HG03432 (cell line): ENCODE measurements around the gene KRTAP4-7.
"Not testable (repeated sequence)": the region's sequence is repeated elsewhere in the genome, so short reads cannot be mapped to it uniquely, and the experiment has no call there.

Experiments
- ATAC-seq: cut with Tn5 transposase; IDR thresholded peaks from one replicate; pipeline ENCODE4 v1.9.1; 2021; ENCODE audit warnings: mild to moderate bottlenecking, moderate library complexity; ENCODE audit not compliant: unreplicated experiment

Gene KRTAP4-7

DNA sequence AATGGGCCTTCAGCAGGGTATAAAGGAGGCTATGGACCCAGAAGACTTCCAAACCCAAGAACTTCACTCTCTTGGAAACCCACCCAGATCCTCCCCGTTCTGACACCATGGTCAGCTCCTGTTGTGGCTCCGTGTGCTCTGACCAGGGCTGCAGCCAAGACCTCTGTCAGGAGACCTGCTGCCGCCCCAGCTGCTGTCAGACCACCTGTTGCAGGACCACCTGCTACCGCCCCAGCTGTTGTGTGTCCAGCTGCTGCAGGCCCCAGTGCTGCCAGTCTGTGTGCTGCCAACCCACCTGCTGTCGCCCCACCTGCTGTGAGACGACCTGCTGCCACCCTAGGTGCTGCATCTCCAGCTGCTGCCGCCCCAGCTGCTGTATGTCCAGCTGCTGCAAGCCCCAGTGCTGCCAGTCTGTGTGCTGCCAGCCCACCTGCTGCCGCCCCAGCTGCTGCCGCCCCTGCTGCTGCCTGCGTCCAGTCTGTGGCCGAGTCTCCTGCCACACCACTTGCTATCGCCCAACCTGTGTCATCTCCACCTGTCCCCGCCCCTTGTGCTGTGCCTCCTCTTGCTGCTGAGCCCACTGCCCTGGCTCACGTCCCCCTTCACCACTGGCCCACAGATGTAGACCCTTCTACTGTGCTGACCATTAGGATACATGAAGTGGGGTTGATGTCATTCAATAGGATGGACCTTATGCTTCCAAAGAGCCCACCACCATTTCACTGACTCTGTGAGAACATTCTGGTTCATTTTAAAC is at the start of gene KRTAP4-7:
TSS of gene KRTAP4-7 (plus strand) at position 51 of the 757 bp plus-strand sequence. CDS start at position 108, 57 bp downstream.
- not testable (repeated sequence) for ATAC-seq

DNA sequence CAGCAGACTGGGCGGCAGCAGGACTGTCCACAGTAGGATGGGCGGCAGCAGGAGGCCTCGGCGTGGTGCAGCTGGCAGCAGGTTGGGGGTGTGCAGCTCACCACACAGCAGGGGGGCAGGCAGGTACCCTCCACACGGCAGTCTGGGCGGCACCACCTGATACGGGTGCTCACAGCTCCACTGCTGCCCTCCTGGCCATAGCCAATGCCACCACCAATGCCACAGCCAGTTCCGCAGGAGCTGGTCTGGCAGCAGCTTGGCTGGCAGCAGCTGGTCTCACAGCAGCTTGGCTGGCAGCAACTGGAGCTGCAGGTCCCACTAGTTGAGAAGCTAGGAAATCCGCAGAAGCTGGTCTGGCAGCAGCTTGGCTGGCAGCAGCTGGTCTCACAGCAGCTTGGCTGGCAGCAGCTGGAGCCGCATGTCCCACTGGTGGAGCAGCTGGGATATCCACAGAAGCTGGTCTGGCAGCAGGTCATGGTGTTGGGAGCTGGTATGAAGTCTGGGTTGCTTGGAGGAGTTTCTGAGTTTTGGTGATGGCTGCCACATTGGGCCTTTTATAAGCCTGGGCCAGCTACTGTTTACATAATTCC is 49.5 kb upstream of the KRTAP4-7 start, which contains the start of gene KRTAP1-3:
TSS of gene KRTAP1-3 (minus strand) at position 529 of the 590 bp plus-strand sequence. CDS start at position 476, 53 bp downstream.
- not testable (repeated sequence) for ATAC-seq

DNA sequence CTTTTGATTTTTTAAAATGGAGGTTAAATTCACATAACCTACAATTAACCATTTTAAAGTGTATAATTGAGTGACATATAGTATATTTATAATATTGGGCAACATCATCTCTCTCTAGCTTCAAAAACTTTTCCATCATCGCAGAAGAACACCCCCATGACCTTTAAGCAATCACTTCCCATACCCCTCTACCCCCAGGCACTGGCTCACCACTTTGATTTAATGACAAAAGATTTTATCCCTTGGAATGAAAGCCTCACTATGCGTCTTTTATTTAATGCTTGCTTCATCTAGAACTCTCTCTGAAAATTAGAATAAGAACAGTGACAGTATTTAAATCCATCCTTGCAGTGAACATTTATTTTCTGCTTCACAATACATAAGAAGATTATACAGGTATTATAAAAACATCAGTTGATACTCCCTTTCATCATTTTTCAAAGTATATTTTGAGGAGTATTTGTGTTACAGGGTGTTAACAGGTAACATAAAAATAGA is 46.0 kb upstream of the KRTAP4-7 start:
- no peak for ATAC-seq

DNA sequence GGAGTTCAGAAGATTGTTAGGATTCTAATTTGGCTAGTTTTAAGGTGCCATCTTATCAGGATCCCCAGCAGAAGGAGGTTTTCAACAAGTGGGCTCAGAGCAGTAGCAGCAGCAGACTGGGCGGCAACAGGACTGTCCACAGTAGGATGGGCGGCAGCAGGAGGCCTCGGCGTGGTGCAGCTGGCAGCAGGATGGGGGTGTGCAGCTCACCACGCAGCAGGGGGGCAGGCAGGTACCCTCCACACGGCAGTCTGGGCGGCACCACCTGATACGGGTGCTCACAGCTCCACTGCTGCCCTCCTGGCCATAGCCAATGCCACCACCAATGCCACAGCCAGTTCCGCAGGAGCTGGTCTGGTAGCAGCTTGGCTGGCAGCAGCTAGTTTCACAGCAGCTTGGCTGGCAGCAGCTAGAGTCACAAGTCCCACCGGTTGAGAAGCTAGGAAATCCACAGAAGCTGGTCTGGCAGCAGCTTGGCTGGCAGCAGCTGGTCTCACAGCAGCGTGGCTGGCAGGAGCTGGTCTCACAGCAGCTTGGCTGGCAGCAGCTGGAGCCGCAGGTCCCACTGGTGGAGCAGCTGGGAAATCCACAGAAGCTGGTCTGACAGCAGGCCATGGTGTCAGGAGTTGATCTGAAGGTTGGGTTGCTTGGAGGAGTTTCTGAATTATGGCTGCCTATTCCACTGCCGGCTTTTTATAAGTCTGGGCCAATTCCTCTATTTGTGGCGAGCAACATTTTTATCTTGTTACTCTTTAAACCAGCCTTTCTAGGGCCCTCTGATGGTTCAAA is 43.0 kb upstream of the KRTAP4-7 start, which contains the start of gene KRTAP1-1:
TSS of gene KRTAP1-1 (minus strand) at position 668 of the 789 bp plus-strand sequence. CDS start at position 615, 53 bp downstream.
- not testable (repeated sequence) for ATAC-seq

DNA sequence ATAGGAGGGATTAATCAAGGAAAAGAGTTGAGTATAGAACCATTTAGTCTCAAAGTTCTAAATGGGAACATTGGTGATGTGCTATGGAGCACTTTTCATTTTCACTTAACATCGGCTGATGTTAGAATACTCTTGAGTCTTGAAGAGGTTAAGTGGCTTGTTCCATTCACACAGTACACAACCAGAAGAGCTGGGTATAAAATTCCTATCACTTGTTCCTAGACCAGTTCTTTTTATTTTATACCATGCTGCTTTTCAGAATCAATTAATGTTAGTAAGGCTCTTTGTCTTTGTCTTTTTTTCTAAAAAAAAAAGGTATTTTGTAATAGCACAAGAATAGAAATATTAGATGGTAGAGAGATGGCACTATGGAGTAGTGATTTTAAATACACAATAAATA is 41.0 kb upstream of the KRTAP4-7 start:
- ATAC-seq: no peak

DNA sequence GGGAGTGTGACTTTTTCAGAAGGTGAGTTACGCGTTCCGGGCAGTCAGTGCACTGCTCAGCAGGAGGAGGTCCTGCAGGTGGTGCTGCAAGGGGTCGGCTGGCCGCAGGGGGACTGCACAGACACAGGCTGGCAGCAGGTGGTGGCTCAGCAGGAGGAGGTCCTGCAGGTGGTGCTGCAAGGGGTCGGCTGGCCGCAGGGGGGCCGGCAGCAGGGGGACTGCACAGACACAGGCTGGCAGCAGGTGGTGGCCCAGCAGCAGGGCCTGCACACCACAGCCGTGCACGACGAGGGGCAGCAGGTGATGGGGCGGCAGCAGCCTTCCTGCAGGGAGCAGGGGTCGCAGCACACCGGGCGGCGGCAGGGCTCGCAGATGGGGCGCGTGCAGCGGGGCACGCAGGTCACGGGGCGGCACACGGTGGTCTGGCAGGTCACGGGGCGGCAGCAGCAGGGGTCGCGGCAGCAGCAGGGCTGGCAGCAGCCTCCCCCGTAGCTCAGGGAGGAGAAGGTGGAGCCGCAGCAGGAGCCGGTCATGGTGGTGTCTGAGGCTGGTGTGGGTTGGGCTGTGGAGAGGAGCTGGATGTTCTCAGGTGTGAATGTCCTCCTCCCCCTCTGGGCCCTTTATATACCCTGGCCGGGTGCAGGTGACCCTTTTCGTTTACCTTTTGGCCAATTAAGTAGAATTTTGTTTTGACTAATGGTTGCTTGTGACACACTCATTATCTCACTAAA is 37.0 kb upstream of the KRTAP4-7 start, which contains the start of gene KRTAP2-1:
TSS of gene KRTAP2-1 (minus strand) at position 582 of the 731 bp plus-strand sequence. CDS start at position 533, 49 bp downstream.
- not testable (repeated sequence) for ATAC-seq

DNA sequence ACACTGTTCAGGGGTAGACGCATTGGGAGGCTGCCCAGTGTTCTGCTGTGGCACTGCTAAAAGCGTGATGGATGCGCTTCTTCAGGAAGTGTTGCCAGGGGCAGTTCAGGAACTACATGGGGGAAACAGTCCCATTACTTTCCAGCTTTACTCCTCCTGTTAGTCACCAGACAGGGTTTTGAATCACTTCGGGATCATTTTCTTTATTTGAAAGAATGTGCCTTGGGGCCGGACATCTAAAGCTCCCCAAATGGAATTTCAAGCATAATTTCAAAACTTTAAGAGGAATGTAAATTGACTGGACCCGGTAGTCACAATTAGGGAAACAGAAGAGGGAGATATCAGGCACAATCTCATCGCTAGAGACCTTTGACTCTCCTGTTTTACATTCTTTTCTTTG is 35.5 kb upstream of the KRTAP4-7 start:
- no peak for ATAC-seq

DNA sequence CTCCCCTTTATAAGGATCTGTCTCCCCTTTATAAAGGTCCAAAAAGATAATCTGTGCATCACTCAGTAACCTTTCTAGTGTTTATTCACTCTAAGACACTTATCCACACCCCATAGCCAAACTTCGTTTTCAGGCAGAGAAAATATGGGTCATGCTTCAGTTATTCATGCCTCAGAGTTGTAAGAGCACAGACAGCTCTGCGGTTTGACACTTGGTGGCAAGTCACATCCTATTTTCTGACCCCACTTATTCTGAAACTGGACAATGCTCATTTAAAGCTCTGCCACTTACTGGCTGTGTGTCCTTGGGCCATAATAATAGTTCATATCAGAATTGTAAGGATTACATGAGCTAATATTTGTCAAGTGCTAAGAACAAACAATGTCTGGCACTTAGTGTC is 34.8 kb upstream of the KRTAP4-7 start:
- no peak for ATAC-seq

DNA sequence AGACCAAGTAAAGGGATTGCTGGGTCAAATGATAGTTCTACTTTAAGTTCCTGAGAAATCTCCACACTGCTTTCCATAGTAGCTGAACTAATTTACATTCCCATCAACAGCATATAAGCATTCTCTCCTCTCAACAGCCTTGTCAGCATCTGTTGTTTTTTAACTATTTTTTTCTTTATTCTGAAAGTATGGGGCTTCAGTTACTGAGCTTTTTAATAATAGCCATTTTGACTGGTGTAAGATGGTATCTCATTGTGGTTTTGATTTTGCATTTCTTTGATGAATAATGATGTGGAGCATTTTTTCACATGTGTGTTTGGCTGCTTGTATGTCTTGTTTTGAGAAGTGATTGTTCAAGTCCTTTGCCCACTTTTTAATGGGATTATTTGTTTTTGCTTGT is 31.4 kb upstream of the KRTAP4-7 start:
- no peak for ATAC-seq

DNA sequence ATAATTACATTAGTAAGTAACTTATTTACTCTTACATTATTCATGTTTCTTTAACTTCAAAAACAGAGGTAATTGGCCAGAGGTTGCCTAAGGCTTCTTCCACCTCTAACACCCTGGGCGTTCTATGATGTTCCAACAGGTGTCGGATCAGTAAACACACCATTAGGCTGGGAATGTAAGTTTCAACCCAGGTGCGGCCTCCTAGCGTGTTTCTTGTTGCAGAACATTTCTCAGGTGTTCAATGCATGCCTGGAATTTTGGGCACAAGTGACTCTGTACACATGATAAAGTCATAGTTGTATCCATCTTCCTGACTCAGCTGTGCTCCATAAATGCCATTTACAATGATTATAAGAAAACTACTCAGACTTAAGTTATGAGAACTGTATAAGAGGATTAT is 29.9 kb upstream of the KRTAP4-7 start:
- ATAC-seq: no peak

DNA sequence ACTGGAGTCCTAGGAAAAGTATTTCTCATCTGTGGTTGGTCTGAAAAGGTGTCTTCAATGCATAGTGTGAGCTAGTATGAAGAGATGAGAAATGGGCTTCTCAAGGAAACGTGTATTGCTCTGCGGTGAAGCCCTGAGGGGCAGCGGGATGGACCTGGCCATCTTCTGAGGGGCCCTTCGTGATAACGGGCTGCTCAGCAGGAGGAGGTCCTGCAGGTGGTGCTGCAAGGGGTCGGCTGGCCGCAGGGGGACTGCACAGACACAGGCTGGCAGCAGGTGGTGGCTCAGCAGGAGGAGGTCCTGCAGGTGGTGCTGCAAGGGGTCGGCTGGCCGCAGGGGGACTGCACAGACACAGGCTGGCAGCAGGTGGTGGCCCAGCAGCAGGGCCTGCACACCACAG is 29.4 kb upstream of the KRTAP4-7 start:
- ATAC-seq: not testable (repeated sequence)

DNA sequence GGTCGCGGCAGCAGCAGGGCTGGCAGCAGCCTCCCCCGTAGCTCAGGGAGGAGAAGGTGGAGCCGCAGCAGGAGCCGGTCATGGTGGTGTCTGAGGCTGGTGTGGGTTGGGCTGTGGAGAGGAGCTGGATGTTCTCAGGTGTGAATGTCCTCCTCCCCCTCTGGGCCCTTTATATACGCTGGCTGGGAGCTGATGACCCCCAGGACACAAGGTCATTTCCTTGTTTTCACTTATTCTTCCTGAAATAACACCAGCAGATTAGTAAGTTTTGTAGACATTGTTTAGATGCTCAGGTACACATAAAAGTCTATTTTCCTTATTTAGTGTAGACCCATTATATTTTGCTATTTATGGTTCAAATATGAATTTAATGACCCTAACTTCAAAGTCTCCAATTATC is 28.8 kb upstream of the KRTAP4-7 start, which contains the start of gene KRTAP2-2:
TSS of gene KRTAP2-2 (minus strand) at position 101 of the 400 bp plus-strand sequence. CDS start at position 82, 19 bp downstream.
- ATAC-seq: not testable (repeated sequence)

DNA sequence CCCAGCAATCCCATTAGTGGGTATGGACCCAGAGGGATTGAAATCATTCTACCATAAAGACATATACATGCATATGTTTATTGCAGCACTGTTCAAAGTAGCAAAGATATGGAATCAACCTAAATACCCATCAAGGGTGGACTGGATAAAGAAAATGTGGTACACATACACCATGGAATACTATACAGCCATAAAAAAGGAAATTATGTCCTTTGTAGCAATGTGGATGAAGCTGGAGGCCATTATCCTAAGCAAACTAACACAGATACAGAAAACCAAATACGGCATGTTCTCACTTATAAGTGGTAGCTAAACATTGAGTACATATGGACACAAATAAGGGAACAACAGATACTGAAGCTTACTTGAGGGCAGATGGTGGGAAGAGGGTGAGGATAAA is 26.4 kb upstream of the KRTAP4-7 start:
- ATAC-seq: no peak

DNA sequence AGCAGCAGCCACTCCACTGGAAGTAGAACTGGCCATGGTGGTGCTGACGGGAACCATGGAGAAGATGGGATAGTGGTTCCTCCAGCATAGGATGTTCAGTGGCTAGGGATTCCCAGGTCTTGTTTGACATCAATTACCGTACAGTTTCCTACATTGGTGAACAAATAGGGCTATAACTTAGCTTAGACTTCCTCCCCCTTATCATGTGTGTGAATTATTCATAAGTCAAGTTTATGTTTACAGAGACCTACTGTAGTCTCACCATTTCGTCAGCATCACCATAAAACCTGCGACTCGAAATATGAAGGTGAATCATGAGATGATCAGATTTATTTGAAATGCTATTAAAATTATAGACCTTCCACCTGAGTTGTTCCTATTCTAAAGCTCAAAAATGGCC is 25.2 kb upstream of the KRTAP4-7 start:
- no peak for ATAC-seq

DNA sequence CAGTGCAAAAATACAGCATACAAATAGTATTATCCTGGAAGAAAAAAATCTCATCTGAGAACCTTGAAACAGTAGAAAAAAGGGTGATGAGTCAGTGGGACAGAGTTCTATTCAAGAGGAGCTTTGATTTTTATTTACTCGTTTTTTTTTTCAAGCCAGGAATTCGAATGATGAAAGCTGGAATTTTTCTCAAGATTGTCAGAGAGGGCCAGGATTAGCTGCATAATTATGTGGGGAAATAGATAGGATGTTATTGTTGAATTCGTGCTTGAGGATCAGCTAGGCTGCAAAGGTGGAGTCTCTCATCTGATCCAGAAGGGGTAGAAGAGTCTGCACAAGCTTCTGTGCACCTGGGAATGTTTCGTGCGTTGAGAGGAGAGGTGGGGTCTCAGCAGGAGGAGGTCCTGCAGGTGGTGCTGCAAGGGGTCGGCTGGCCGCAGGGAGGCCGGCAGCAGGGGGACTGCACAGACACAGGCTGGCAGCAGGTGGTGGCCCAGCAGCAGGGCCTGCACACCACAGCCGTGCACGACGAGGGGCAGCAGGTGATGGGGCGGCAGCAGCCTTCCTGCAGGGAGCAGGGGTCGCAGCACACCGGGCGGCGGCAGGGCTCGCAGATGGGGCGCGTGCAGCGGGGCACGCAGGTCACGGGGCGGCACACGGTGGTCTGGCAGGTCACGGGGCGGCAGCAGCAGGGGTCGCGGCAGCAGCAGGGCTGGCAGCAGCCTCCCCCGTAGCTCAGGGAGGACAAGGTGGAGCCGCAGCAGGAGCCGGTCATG is 24.5 kb upstream of the KRTAP4-7 start:
- ATAC-seq: not testable (repeated sequence)

DNA sequence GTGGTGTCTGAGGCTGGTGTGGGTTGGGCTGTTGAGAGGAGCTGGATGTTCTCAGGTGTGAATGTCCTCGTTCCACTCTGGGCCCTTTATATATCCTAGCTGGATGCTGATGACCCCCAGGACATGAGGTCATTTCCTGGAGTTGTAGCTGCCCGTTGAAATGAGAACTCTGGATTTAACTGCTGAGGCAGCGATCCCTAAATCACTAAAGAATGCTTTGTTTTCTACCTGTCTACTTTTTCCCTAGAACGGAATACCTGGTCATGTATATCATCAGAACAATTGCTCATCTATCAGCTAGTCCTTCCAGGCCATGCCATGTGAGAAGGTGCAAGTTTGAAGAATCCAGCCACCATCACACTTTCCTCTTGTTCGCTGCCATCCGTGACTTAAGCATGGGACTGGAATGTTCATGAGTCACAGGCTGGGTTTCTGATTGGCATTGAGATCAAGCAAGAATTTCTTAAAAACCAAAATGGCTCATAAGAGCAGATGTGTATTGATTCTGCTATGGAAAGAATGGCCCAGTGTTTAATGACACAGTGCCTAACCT is 23.8 kb upstream of the KRTAP4-7 start, which contains the start of gene KRTAP2-3:
TSS of gene KRTAP2-3 (minus strand) at position 63 of the 553 bp plus-strand sequence. CDS start 64 bp downstream, outside the sequence.
- no peak for ATAC-seq

DNA sequence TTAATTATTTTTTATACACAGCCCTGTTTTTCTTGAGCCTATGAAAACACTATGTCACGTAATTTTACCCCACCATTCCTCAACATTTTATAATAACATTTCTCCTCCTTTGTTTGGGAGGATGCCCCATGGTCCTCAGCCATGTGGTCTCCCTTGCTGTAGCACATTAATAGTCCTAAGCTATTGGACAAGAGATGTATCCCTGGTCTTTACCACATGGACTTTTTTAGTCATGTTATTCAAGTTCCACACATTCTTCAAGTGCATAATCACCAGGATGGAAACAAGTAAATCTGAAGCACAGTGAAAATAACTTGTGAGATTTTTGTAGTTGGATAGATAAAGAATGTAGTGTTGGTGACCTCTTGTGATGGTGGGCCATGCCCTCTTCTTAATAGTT is 22.0 kb upstream of the KRTAP4-7 start:
- no peak for ATAC-seq

DNA sequence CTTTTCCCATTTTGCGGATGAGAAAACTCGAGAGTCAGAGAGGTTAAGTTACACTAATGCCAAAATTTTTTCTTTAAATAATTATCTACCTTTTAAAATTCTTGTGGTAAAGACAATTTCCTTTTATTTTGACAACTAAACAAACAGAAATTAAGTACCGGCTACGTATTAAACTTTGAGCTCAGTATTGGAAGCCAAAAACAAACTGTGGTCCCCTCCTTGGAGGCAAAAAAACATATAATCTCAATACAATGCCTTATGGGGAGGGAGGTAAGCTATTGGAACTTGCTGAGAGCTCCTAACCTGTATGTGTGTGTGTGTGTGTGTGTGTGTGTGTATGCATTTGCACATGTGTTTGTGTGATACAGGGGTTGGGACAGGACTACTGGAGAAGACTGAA is 20.5 kb upstream of the KRTAP4-7 start:
- no peak for ATAC-seq

DNA sequence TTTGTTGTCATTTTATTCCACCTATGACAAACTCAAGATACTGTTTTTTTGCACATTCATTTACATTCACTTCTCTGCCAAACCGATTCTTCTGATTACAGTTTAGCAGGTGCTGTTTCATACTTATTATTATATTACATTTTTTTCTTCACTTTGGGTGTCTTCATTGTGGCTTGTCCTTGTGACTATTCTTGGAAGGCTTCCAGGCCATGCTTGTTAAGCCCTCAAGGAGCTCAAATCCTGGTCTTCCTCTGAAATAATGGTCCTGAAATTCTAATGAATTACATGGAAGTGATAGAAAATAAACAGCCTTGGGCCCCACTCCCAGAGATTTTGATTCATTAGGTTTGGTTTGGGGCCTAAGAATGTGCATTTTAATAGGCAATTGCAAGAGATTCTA is 19.6 kb upstream of the KRTAP4-7 start:
- no peak for ATAC-seq
